HG02588 (cell line): ENCODE results near the gene ERP44.
"Not testable (repeated sequence)": the region's sequence is repeated elsewhere in the genome, so short reads cannot be mapped to it uniquely, and the experiment has no call there.

ENCODE experiments used
- ATAC-seq: cut with Tn5 transposase; IDR thresholded peaks from one replicate; pipeline ENCODE4 v1.9.1; 2021; ENCODE audit warnings: mild to moderate bottlenecking, moderate library complexity; ENCODE audit not compliant: unreplicated experiment

ERP44 gene

GRCh38 chr9:100019541-100019940, 79.3 kb downstream of the ERP44 start:
- no peak for ATAC-seq

GRCh38 chr9:100014846-100015245, 84.0 kb downstream of the ERP44 start:
- no peak for ATAC-seq

GRCh38 chr9:100013573-100013972, 85.2 kb downstream of the ERP44 start:
- ATAC-seq: no peak

GRCh38 chr9:100012279-100012678, 86.5 kb downstream of the ERP44 start:
- ATAC-seq: no peak

GRCh38 chr9:100011062-100011681, 87.6 kb downstream of the ERP44 start:
- ATAC-seq: no peak

- no peak for ATAC-seq
Measured at GRCh38 chr9:99999797-100000196, 99.0 kb downstream of the ERP44 start.

GRCh38 chr9:99998866-99999265, 99.9 kb downstream of the ERP44 start:
- no peak for ATAC-seq

GRCh38 chr9:99998266-99998665, 100.5 kb downstream of the ERP44 start:
- no peak for ATAC-seq

- not testable (repeated sequence) for ATAC-seq
Measured at GRCh38 chr9:99990508-99990907, 108.3 kb downstream of the ERP44 start.

- no peak for ATAC-seq
Measured at GRCh38 chr9:99986642-99987041, 112.2 kb downstream of the ERP44 start.

- ATAC-seq: no peak
Measured at GRCh38 chr9:99980598-99980997, 118.2 kb downstream of the ERP44 start.

GRCh38 chr9:99978221-99978620, 120.6 kb downstream of the ERP44 start:
- no peak for ATAC-seq

GRCh38 chr9:99977033-99977792, 121.6 kb downstream of the ERP44 start:
- no peak for ATAC-seq

- ATAC-seq: no peak
Measured at GRCh38 chr9:99973455-99973854, 125.3 kb downstream of the ERP44 start.

- ATAC-seq: no peak
Measured at GRCh38 chr9:99971410-99971809, 127.4 kb downstream of the ERP44 start.

- no peak for ATAC-seq
Measured at GRCh38 chr9:99970481-99970880, 128.3 kb downstream of the ERP44 start.

- no peak for ATAC-seq
Measured at GRCh38 chr9:99967457-99967856, 131.3 kb downstream of the ERP44 start.

GRCh38 chr9:99966716-99967115, 132.1 kb downstream of the ERP44 start:
- no peak for ATAC-seq

GRCh38 chr9:99966001-99966400, 132.8 kb downstream of the ERP44 start:
- no peak for ATAC-seq

GRCh38 chr9:99964336-99964735, 134.5 kb downstream of the ERP44 start:
- no peak for ATAC-seq

GRCh38 chr9:99962680-99963261, 136.0 kb downstream of the ERP44 start:
- ATAC-seq: no peak

GRCh38 chr9:99955606-99956005, 143.2 kb downstream of the ERP44 start:
- no peak for ATAC-seq
